H9 (cell line): Measurements from ENCODE around the gene UBE2D3. TPM values are rescaled to one million over a fixed set of nuclear protein-coding genes. Genes with fewer than 3 reads are reported as not detected.
A peak's percentile ranks its signal among the peaks of the same experiment; 100 is the strongest.
"Not testable (repeated sequence)": the region's sequence is repeated elsewhere in the genome, so short reads cannot be mapped to it uniquely, and the experiment has no call there.

ENCODE experiments used
- DNase-seq: peaks from one replicate; pipeline ENCODE4 v3.0.0-alpha.2; 2017
- H2AFZ ChIP-seq: one replicate; pipeline ENCODE4 v1.6.1; 2013; ENCODE audit warnings: mild to moderate bottlenecking, low read length, control low read depth, moderate library complexity
- H2AK5ac ChIP-seq: 2 replicates; pipeline ENCODE4 v1.6.1; 2013; ENCODE audit warnings: low read length, control low read depth, mixed read lengths; ENCODE audit not compliant: insufficient read length
- H2BK120ac ChIP-seq: one replicate; pipeline ENCODE4 v1.6.1; 2013; ENCODE audit warnings: low read depth, mild to moderate bottlenecking, low read length, control low read depth, inconsistent platforms; ENCODE audit not compliant: poor library complexity, severe bottlenecking
- H2BK12ac ChIP-seq: 2 replicates; pipeline ENCODE4 v1.6.1; 2013; ENCODE audit warnings: low read length, control low read depth, mixed read lengths, low read depth; ENCODE audit not compliant: insufficient read length
- H2BK15ac ChIP-seq: 2 replicates; pipeline ENCODE4 v1.6.1; 2013; ENCODE audit warnings: low read depth, low read length, control low read depth
- H2BK20ac ChIP-seq: one replicate; pipeline ENCODE4 v1.6.1; 2013; ENCODE audit warnings: low read depth, mild to moderate bottlenecking, low read length, control low read depth, inconsistent platforms; ENCODE audit not compliant: poor library complexity, severe bottlenecking
- H2BK5ac ChIP-seq: 2 replicates; pipeline ENCODE4 v1.6.1; 2013; ENCODE audit warnings: low read length, control low read depth, mixed read lengths; ENCODE audit not compliant: insufficient read length
- H3K14ac ChIP-seq: 2 replicates; pipeline ENCODE4 v1.6.1; 2013; ENCODE audit warnings: low read length, control low read depth; ENCODE audit not compliant: insufficient read depth
- H3K18ac ChIP-seq: 2 replicates; pipeline ENCODE4 v1.6.1; 2013; ENCODE audit warnings: low read depth, mild to moderate bottlenecking, mixed read lengths, low read length, control low read depth; ENCODE audit not compliant: insufficient read length
- H3K23ac ChIP-seq: 2 replicates; pipeline ENCODE4 v1.6.1; 2013; ENCODE audit warnings: low read length, control low read depth, mixed read lengths, low read depth; ENCODE audit not compliant: insufficient read length
- H3K23me2 ChIP-seq: 2 replicates; pipeline ENCODE4 v1.6.1; 2013; ENCODE audit warnings: low read depth, mild to moderate bottlenecking, mixed read lengths, low read length, control low read depth; ENCODE audit not compliant: insufficient read length, poor library complexity, severe bottlenecking
- H3K27ac ChIP-seq: 2 replicates; pipeline ENCODE4 v1.5.1; 2013; ENCODE audit warnings: low read length, control low read depth, mixed read lengths, low read depth; ENCODE audit not compliant: insufficient read length
- H3K27me3 ChIP-seq: 2 replicates; pipeline ENCODE4 v1.6.1; 2013; ENCODE audit warnings: low read length, control low read depth, inconsistent platforms; ENCODE audit not compliant: insufficient read depth
- H3K4ac ChIP-seq: 2 replicates; pipeline ENCODE4 v1.6.1; 2013; ENCODE audit warnings: low read depth, mild to moderate bottlenecking, control low read depth, inconsistent platforms, low read length, moderate library complexity
- H3K4me1 ChIP-seq: 2 replicates; pipeline ENCODE4 v1.6.1; 2013; ENCODE audit warnings: low read length, control low read depth, inconsistent platforms; ENCODE audit not compliant: insufficient read depth
- H3K4me2 ChIP-seq: 2 replicates; pipeline ENCODE4 v1.6.1; 2013; ENCODE audit warnings: low read length, control low read depth, mixed read lengths; ENCODE audit not compliant: insufficient read length, insufficient read depth
- H3K56ac ChIP-seq: 2 replicates; pipeline ENCODE4 v1.6.1; 2013; ENCODE audit warnings: low read depth, mild to moderate bottlenecking, mixed read lengths, low read length, control low read depth; ENCODE audit not compliant: insufficient read length
- H3K79me1 ChIP-seq: 2 replicates; pipeline ENCODE4 v1.6.1; 2013; ENCODE audit warnings: low read depth, mild to moderate bottlenecking, moderate library complexity, low read length, control low read depth, inconsistent platforms; ENCODE audit not compliant: insufficient read depth, poor library complexity, severe bottlenecking
- H3K79me2 ChIP-seq: 2 replicates; pipeline ENCODE4 v1.6.1; 2013; ENCODE audit warnings: low read length, control low read depth, inconsistent platforms; ENCODE audit not compliant: insufficient read depth
- H3K9ac ChIP-seq: 2 replicates; pipeline ENCODE4 v1.6.1; 2013; ENCODE audit warnings: low read length, control low read depth, mixed read lengths; ENCODE audit not compliant: insufficient read length; ENCODE audit errors: extremely low read depth
- H3K9me3 ChIP-seq: one replicate; pipeline ENCODE4 v1.6.1; 2013; ENCODE audit warnings: low read depth, low read length, inconsistent platforms; ENCODE audit not compliant: control insufficient read depth
- H3T11ph ChIP-seq: one replicate; pipeline ENCODE4 v1.6.1; 2013; ENCODE audit warnings: mild to moderate bottlenecking, low read length, control low read depth, inconsistent platforms
- H4K20me1 ChIP-seq: one replicate; pipeline ENCODE4 v1.6.1; 2013; ENCODE audit not compliant: control insufficient read depth, insufficient read length, insufficient read depth
- H4K5ac ChIP-seq: 2 replicates; pipeline ENCODE4 v1.6.1; 2013; ENCODE audit warnings: low read depth, mild to moderate bottlenecking, mixed read lengths, low read length, control low read depth; ENCODE audit not compliant: insufficient read length
- H4K8ac ChIP-seq: replicated peaks from 2 replicates; pipeline ENCODE4 v1.6.1; 2013; ENCODE audit warnings: low read length, control low read depth, mixed read lengths, low read depth; ENCODE audit not compliant: insufficient read length
- H4K91ac ChIP-seq: 2 replicates; pipeline ENCODE4 v1.6.1; 2013; ENCODE audit warnings: low read depth, mild to moderate bottlenecking, moderate library complexity, mixed read lengths, low read length, control low read depth; ENCODE audit not compliant: insufficient read length
- H3K27ac Mint-ChIP-seq, 3 experiments: 2 replicates in 2 of 3; 3 replicates in 1 of 3; pipeline ENCODE4 v1.8.0; 2020 to 2021; ENCODE audit warnings: mixed read lengths in 3 of 3, mild to moderate bottlenecking in 1 of 3, moderate library complexity in 1 of 3
- H3K27me3 Mint-ChIP-seq: 2 replicates; pipeline ENCODE4 v1.8.0; 2021; ENCODE audit warnings: low read depth, mild to moderate bottlenecking, moderate library complexity, mixed read lengths
- H3K36me3 Mint-ChIP-seq, 3 experiments: 2 replicates in 2 of 3; 3 replicates in 1 of 3; pipeline ENCODE4 v1.8.0; 2020 to 2021; ENCODE audit warnings: low read depth in 3 of 3, mixed read lengths in 3 of 3; ENCODE audit not compliant: insufficient read depth in 1 of 3
- H3K4me1 Mint-ChIP-seq, 2 experiments: 2 replicates each; pipeline ENCODE4 v1.8.0; 2020; ENCODE audit warnings: mixed read lengths in 2 of 2
- H3K4me3 Mint-ChIP-seq, 2 experiments: 2 replicates in 1 of 2; 3 replicates in 1 of 2; pipeline ENCODE4 v1.8.0; 2020 to 2021; ENCODE audit warnings: mild to moderate bottlenecking in 2 of 2, mixed read lengths in 2 of 2, moderate library complexity in 1 of 2
- H3K9me3 Mint-ChIP-seq, 2 experiments: 2 replicates in 1 of 2; 3 replicates in 1 of 2; pipeline ENCODE4 v1.8.0; 2020; ENCODE audit warnings: mild to moderate bottlenecking in 2 of 2, mixed read lengths in 2 of 2, moderate library complexity in 1 of 2
- CTCF ChIP-seq: fragments of 200-600 bp; sonication (generic); conservative IDR thresholded peaks from 3 replicates; pipeline ENCODE4 v1.8.0; 2021; ENCODE audit warnings: antibody characterized with exemption, mild to moderate bottlenecking
- whole genome bisulfite sequencing: extraction: QIAGEN DNeasy Blood & Tissue Kit; methylation state at CpG from one replicate; pipeline ENCODE4 v1.1.7; 2013; ENCODE audit warnings: missing lambda C conversion rate, low lambda C conversion rate, mixed read lengths; ENCODE audit not compliant: insufficient read length; ENCODE audit errors: extremely low coverage; 5-methylcytosine and 5-hydroxymethylcytosine counted together
- total RNA-seq: library from RNA; stranded (reverse); gene quantifications from 2 replicates; pipeline ENCODE4 v1.2.1, GENCODE V29; 2021

Gene UBE2D3
- total RNA-seq, 1 experiment from 2014 or later, result 378 TPM

GRCh38 chr4:102819588-102820365, 7.6 kb downstream of the UBE2D3 start:
- no peak for DNase-seq
- H3K4me3 Mint-ChIP-seq, result peak overlapping the region in 1 of 2 experiments; percentile 2; a peak in 1 of 5 replicates
- Histone ChIP-seq H2BK120ac (no peak overlapping the region), H3K56ac (no peak overlapping the region), H2BK15ac (no peak overlapping the region), H2AFZ (no peak overlapping the region), H2BK20ac (no peak overlapping the region), H2BK5ac (no peak overlapping the region), H4K5ac (no peak overlapping the region), H3K14ac (no peak overlapping the region), H3K4ac (no peak overlapping the region), H3K4me1 (peaks cover 6% of the 10 kb centered on the region; the same call in 1 of the 2 replicates), H3K9ac (peak overlapping the region; percentile 33), H3K23ac (no peak overlapping the region), H3K18ac (no peak overlapping the region), H3K27me3 (no peaks in the 10 kb centered on the region), H4K8ac (no peak overlapping the region), H3K23me2 (no peaks in the 10 kb centered on the region), H3K79me1 (no peaks in the 10 kb centered on the region), H3K9me3 (no peaks in the 10 kb centered on the region), H2BK12ac (no peak overlapping the region), H3T11ph (no peak overlapping the region), H2AK5ac (no peak overlapping the region), H3K79me2 (peaks cover 79% of the 10 kb centered on the region; the same call in 1 of the 2 replicates), H3K27ac (no peak overlapping the region), H4K20me1 (peaks cover 2% of the 10 kb centered on the region), H4K91ac (no peak overlapping the region), H3K4me2 (no peak overlapping the region)
- H3K27me3 Mint-ChIP-seq, result no peaks in the 10 kb centered on the region
- TF ChIP-seq CTCF, result no peak
- WGBS, result no CpG with 5 or more reads among the region's 8 CpGs
- H3K27ac Mint-ChIP-seq, result peak overlapping the region in 2 of 3 experiments; percentile 8 to 86; a peak in 3 of 7 replicates
- no peaks in the 10 kb centered on the region for H3K9me3 Mint-ChIP-seq
- H3K4me1 Mint-ChIP-seq, result peaks cover 66 to 69% of the 10 kb centered on the region in 2 experiments
- peaks cover 5 to 38% (median 22%) of the 10 kb centered on the region in 3 experiments; a peak in 5 of 7 replicates for H3K36me3 Mint-ChIP-seq

DNA sequence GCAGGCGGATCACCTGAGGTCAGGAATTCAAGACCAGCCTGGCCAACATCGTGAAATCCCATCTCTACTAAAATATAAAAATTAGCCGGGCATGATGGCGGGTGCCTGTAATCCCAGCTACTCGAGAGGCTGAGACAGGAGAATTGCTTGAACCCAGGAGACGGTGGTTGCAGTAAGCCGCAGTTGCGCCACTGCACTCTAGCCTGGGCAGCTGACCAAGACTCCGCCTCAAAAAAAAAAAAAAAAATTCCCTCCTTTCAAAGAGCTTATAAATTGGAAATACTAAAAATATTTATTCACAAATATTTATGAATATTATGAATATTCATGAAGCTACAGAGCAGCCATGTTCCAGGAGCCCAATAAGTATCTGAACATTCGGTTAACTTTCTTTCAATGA, 8.3 kb downstream of the UBE2D3 start:
- not testable (repeated sequence) for H2BK20ac ChIP-seq, H3T11ph ChIP-seq, H3K27ac Mint-ChIP-seq, H3K23ac ChIP-seq, H3K9me3 Mint-ChIP-seq, H3K56ac ChIP-seq, H3K9me3 ChIP-seq, H4K5ac ChIP-seq, H3K14ac ChIP-seq, H2BK5ac ChIP-seq, H2BK120ac ChIP-seq, H2BK12ac ChIP-seq, H3K27ac ChIP-seq, H4K20me1 ChIP-seq, H3K27me3 Mint-ChIP-seq, H2AK5ac ChIP-seq, H2AFZ ChIP-seq, H3K4me2 ChIP-seq, H3K4me1 ChIP-seq, H4K8ac ChIP-seq, H3K9ac ChIP-seq, H3K79me1 ChIP-seq, H3K18ac ChIP-seq, H4K91ac ChIP-seq, DNase-seq, H3K4ac ChIP-seq, H3K27me3 ChIP-seq, H2BK15ac ChIP-seq, H3K23me2 ChIP-seq
- peak overlapping the region in 1 of 2 experiments; percentile 8; a peak in 1 of 5 replicates for H3K4me3 Mint-ChIP-seq
- H3K36me3 Mint-ChIP-seq, result peaks cover 5 to 41% (median 22%) of the 10 kb centered on the region in 3 experiments; a peak in 5 of 7 replicates
- H3K79me2 ChIP-seq, result peaks cover 76% of the 10 kb centered on the region; the same call in 1 of the 2 replicates
- peaks cover 65 to 72% of the 10 kb centered on the region in 2 experiments for H3K4me1 Mint-ChIP-seq
- WGBS, result no CpG with 5 or more reads among the region's 10 CpGs
